ENCODE data around the gene DDX46. TPM values are rescaled to one million over a fixed set of nuclear protein-coding genes. Genes with fewer than 3 reads are reported as not detected.

Gene DDX46
- total and polyA plus RNA-seq, 3 donors from 2014 or later: 22.4 to 59.5 (median 53.0) TPM

GRCh38 chr5:134857401-134857800 is 98.8 kb downstream of the DDX46 start:
- no peak for DNase-seq
- WGBS, 2 donors: 61 to 66% methylated on average over 3 of the region's 3 CpGs
- no peak overlapping the region for H3K4me3 ChIP-seq
- intact Hi-C loops (cut with DNase I; ENCODE audit: low total_unique reads): no loop called here
- no peak overlapping the region for H3K27ac ChIP-seq
- H3K9me3 ChIP-seq: no peaks in the 10 kb centered on the region
- no peak for TF ChIP-seq POLR2A (IDR thresholded peaks at IDR 0.05)
- no peak for TF ChIP-seq CTCF (IDR thresholded peaks at IDR 0.05)
- H3K4me1 ChIP-seq: peaks cover 3% of the 10 kb centered on the region
- no peaks in the 10 kb centered on the region for H3K27me3 ChIP-seq
- H3K36me3 ChIP-seq (ENCODE audit: low read depth, missing control alignments): no peaks in the 10 kb centered on the region

GRCh38 chr5:134864707-134865106 is 106.1 kb downstream of the DDX46 start:
- Histone ChIP-seq H3K27me3 (no peaks in the 10 kb centered on the region), H3K36me3 (ENCODE audit: low read depth, missing control alignments) (no peaks in the 10 kb centered on the region), H3K4me3 (no peak overlapping the region), H3K9me3 (no peaks in the 10 kb centered on the region), H3K4me1 (peaks cover 3% of the 10 kb centered on the region), H3K27ac (peak overlapping the region; percentile 46 to 58)
- intact Hi-C loops (cut with DNase I; ENCODE audit: low total_unique reads): no loop called here
- DNase-seq: no peak
- 79 to 94% methylated on average over 2 of the region's 2 CpGs for WGBS, 2 donors
- TF ChIP-seq POLR2A (IDR thresholded peaks at IDR 0.05): no peak
- TF ChIP-seq CTCF (IDR thresholded peaks at IDR 0.05): no peak

- TF ChIP-seq CTCF (IDR thresholded peaks at IDR 0.05): no peak
- no peak for TF ChIP-seq POLR2A (IDR thresholded peaks at IDR 0.05)
- H3K27me3 ChIP-seq: no peaks in the 10 kb centered on the region
- H3K4me1 ChIP-seq: peaks cover 6% of the 10 kb centered on the region
- intact Hi-C loops (cut with DNase I; ENCODE audit: low total_unique reads): no loop called here
- H3K36me3 ChIP-seq (ENCODE audit: low read depth, missing control alignments): no peaks in the 10 kb centered on the region
- H3K4me3 ChIP-seq: peak overlapping the region; percentile 85 to 91
- H3K9me3 ChIP-seq: no peaks in the 10 kb centered on the region
- 51 to 52% methylated on average over 6 of the region's 6 CpGs for WGBS, 2 donors
- DNase-seq: no peak
- peak overlapping the region; percentile 78 to 94 for H3K27ac ChIP-seq
Observed at GRCh38 chr5:134873494-134873893, 114.9 kb downstream of the DDX46 start.

- WGBS, 2 donors: 1 to 41% methylated on average over 3 to 78 of the region's 79 CpGs
- no peaks in the 10 kb centered on the region for H3K36me3 ChIP-seq (ENCODE audit: low read depth, missing control alignments)
- peak; percentile 93 for DNase-seq
- H3K4me3 ChIP-seq: peak within 1 kb of the TSS; percentile 85 to 91
- intact Hi-C loops (cut with DNase I; ENCODE audit: low total_unique reads): no loop called here
- H3K4me1 ChIP-seq: peaks cover 6% of the 10 kb centered on the region
- TF ChIP-seq POLR2A (IDR thresholded peaks at IDR 0.05) (no peak), CTCF (IDR thresholded peaks at IDR 0.05) (no peak)
- peak within 1 kb of the TSS; percentile 78 to 94 for H3K27ac ChIP-seq
- no peaks in the 10 kb centered on the region for H3K9me3 ChIP-seq
- H3K27me3 ChIP-seq: no peaks in the 10 kb centered on the region
Observed at GRCh38 chr5:134873987-134874830, 115.6 kb downstream of the DDX46 start, which contains the start of gene TXNDC15. TXNDC15 (plus strand) TSS chr5:134874371; CDS start chr5:134874428, 57 bp downstream.

Measured in testis (tissue), 3 donors.